ENCODE measurements around the gene TRHDE. TPM values are rescaled to one million over a fixed set of nuclear protein-coding genes. Genes with fewer than 3 reads are reported as not detected.
"Not testable (repeated sequence)": the region's sequence is repeated elsewhere in the genome, so short reads cannot be mapped to it uniquely, and the experiment has no call there.

Gene TRHDE
- total RNA-seq, 1 donor, result under 0.01 TPM

DNA sequence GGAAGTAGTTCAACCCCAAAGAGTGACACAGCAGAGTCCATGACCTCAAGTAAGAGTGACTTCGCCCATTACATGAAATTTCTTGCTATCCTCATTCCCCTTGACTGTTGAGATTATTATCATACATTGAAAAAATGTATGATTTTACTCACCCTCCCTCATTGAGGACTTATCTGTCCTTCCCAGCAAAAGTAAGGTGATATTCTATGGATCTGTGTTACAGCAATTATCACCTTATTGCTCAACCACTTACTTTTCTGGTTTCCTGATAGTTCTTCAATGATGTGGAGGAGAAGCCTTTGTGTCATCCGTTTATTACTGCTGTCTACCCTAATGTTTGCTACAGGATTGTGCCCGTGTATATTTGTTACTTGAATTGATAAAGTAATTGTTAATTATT is 306.2 kb downstream of the TRHDE start:
- no peak for DNase-seq (ENCODE audit: low read depth in 2 of 3, low spot score in 2 of 3)

DNA sequence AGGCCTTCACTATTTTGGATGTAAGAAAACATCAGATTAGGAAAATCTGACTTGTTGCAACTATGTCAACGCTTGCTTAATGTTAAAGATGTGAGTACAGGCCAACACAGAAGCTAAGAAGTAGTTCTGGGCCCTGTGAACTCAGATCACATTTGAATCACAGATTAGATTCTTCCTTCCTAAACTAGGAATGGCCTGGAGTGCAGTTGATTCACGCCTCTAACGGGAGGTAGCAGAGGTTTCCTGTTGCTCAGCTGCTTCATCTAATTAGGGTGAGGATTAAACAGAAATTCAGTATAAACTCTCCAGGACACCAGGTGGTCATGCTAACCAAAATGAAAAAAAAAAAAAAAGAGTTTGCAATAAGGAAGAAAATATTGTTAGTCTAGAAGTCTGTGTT is 314.3 kb downstream of the TRHDE start:
- DNase-seq (ENCODE audit: low read depth in 2 of 3, low spot score in 2 of 3), result peak in 2 of 3 donors; percentile 1 to 37

DNA sequence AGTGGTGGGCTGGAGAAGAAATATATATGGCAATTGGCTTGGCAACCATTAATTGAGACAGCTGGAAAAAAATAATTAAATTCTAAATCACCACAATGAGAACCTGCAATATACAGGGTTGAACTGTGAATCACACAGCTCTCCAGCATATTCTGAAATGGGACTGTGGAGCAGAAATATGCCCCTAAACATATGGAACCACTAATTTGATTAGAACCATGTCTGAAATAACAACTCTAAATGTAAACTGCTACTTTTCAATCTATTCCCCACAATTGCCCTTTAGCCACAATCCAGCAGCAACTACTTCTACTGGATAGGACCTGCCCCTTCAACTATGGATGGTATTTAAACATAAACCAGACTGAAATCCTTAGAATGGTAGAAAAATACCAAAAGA is 330.4 kb downstream of the TRHDE start:
- DNase-seq (ENCODE audit: low read depth in 2 of 3, low spot score in 2 of 3), result no peak

DNA sequence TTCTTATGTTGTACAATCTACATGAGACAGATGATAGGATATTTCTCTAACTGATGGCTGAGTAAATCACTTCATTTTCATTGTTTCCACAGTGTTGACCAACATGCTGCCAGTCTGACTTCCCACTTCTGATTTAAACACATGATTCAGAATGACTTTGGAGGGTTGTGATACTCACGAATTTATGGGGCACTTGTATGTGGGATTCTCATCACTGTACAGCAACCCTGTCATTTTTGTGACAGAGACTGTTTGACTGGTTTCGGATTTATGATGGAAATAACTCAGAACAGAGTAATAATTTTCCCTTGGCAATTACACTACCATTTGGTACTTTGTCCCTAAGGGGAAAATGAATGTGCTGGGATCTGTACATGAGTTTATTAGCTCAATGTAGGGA is 333.8 kb downstream of the TRHDE start:
- DNase-seq (ENCODE audit: low read depth in 2 of 3, low spot score in 2 of 3), result no peak

DNA sequence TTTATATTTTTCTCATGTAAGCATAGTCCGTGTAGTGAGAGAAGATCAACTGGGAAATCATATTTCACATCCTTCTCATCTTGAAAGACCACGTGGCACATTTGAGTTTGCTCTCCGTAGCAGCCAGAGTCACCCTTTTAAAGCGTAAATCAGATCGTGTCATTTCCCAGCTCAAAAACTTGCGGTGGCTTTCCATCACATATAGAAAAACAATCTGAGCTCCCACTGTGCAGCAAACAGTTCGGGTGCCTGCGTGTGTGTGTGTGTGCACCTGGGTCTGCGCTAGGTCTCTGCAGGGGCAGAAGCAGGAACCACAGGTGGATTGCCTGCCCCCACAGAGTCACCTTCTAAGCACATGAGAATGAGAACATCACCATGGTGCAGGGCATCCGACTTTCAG is 338.2 kb downstream of the TRHDE start:
- no peak for DNase-seq (ENCODE audit: low read depth in 2 of 3, low spot score in 2 of 3)

DNA sequence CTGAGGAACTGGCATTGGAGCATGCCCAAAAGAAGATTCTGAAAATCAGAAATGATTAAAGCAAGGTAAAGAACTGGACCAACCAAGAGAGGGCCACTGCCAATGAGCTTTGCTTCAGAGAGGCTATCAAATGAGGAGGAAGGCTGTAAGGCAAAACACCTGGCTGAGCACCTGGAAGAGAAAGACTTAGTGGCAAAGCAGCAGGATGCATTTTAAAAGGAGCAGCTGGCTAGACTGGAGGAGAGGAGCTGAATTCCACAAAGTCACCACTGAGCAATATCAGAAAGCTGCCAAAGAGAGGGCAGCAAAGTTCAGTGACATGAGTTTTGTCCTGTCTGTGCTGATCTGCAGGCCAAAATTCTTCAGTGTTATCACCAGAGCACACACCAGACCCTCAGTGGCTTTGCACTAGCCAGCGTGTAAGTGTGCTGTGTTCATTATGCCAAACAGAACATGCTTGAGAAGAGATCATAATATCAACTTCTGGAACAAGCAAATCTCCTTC is 338.7 kb downstream of the TRHDE start:
- no peak for DNase-seq (ENCODE audit: low read depth in 2 of 3, low spot score in 2 of 3)

DNA sequence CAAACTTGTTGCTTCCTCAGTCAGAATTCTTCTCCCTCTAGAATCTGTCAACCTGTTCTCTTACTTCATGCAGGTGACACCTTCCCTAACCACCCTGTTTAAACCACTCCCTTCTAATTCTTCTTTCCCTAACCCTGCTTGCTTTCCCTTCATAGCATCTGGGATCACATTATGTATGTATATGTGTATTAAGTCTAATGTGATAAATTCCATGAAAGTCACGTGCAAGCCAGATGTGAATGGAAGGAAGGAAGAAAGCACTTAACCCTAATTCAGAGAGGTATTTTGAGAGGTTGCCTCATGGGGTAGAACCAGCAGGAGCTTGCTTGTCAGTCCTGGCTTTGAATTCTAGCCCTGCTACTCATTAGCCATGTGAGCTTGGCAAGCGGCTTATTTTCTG is 340.0 kb downstream of the TRHDE start:
- DNase-seq (ENCODE audit: low read depth in 2 of 3, low spot score in 2 of 3), result no peak

DNA sequence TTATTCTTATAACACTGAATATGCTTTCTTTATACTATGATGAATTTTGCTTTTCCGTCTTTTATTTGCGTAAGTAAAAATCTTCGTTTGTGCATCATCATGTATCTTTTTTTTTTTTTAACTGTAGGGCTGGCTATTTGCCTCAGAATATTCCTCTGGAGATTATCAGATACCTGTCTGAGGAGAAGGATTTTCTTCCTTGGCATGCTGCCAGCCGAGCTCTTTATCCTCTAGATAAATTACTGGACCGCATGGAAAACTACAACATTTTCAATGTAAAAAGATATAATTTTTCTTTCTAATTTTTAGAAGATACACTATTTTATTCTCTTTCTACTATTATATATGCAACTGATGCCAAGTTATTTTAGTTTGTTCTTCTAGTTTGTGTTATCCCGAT is 346.6 kb downstream of the TRHDE start:
- no peak for DNase-seq (ENCODE audit: low read depth in 2 of 3, low spot score in 2 of 3)

DNA sequence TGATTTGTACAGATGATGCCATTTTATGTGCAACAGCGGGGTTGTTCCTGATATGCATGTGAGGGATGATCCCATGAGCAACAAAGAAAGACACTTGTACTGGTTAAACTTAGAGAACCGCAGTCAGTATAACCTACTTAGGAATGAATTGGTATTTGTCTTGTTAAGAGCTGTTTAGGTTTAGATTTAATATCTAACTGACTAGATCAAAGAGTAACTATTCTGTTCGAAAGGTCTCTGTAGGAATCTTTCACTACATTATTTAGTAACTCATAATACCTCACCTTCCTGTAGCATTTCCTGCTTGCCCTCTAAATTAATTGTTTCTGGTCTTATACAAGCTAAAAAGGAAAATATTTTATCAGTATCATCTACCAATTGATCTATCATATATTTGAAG is 350.4 kb downstream of the TRHDE start:
- DNase-seq (ENCODE audit: low read depth in 2 of 3, low spot score in 2 of 3), result no peak

DNA sequence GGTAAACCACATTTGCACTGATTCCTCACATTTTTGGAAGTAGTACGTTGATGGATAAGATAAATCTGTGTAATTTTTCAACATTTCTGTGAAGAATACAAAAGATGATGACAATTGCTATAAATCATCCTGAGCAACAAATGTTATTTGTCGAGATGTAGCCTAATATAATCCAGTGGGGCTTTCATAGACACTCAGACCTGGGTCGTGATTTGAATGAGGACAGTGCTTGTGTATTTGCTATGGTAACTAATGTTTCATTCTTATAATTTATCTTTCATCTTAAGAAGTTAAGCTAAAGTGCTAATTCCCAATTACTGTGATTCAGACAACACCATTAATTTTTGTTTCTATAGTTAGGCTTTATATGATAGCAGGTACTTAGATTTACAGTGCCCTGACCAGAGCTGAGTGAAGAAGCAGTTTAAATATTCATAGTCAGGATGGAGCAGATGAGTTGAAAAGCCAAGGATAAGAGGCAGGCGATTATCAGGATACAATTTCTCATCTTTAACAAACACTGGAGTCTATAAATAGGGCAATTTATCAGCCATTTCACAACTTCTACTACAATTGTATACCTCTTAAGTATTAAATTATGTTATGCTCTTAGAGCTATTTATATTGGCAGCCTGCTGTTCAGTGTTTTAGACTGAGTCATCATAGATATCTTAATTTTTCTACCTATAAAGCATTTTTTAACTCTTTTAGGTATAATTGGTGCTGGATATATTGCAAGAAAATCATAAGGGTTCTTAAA is 359.9 kb downstream of the TRHDE start:
- DNase-seq (ENCODE audit: low read depth in 2 of 3, low spot score in 2 of 3), result no peak

DNA sequence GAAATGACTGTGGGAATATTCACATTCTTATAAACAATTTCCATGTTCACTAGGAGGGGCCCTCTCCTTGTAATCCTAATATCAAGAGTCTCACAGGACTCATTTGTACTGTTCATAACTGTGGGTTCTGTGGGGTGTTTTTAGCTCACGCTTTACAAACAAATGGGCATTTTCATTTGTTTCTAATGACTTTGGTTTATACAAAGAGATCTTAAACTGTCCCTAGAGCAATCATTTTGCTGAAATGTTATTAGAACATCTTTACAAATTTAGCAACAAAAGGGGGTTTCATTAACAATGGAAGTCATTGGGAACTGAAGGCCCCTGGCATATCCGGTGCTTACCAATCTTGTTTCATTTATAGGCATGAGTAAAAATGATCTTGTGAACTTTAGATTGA is 370.5 kb downstream of the TRHDE start:
- DNase-seq (ENCODE audit: low read depth in 2 of 3, low spot score in 2 of 3), result no peak

DNA sequence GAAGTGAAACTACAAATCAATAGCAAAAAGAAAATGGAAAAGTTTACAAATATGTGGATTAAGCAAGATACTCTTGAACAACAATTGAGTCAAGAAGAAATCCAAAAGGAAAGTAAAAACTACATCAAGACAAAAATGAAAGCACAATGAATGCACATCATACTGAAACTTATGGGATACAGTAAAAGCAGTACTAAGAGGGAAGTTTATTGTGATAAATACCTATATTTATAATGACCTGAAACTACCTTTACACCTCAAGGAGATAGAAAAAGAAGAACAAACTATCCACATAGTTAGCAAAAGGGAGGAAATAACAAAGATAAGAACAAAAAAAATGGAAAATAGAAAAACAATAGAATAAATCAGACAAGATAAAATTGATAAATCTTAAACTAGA is 375.0 kb downstream of the TRHDE start:
- DNase-seq (ENCODE audit: low read depth in 2 of 3, low spot score in 2 of 3), result no peak

DNA sequence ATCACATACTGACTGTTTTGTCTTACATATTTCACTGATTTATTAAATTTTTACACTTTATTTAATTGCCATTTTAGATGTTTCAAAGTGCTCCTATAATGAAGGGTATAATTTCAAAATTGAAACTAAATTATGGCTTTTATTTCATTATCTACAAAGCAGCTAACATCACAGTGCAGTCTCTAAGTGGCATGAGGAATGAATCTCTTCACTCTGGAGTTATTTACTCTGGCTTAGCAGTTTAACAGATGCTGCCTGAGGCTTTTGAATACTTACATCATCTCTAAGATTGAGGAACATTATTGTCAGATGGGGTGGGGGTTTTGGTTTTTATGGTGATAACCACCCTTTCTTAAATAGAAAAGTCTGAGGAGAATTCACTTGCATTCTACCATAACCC is 386.4 kb downstream of the TRHDE start:
- no peak for DNase-seq (ENCODE audit: low read depth in 2 of 3, low spot score in 2 of 3)

DNA sequence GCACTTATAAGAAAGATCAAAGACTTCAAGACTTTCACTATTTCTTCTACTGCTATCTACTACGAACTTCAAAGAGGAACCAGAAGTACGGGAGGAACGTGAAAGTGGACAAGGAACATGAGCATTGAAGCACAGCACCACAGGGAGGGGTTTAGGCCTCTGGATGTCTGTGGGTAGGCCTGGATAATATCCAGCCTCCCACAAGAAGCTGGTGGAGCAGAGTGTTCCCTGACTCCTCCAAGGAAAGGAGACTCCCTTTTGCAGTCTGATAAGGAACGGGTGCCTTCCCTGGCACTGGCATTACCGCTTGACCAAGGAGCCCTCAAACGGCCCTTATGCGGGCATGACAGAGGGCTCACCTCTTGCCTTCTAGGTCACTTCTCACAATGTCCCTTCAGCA is 388.0 kb downstream of the TRHDE start:
- not testable (repeated sequence) for DNase-seq (ENCODE audit: low read depth in 2 of 3, low spot score in 2 of 3)

DNA sequence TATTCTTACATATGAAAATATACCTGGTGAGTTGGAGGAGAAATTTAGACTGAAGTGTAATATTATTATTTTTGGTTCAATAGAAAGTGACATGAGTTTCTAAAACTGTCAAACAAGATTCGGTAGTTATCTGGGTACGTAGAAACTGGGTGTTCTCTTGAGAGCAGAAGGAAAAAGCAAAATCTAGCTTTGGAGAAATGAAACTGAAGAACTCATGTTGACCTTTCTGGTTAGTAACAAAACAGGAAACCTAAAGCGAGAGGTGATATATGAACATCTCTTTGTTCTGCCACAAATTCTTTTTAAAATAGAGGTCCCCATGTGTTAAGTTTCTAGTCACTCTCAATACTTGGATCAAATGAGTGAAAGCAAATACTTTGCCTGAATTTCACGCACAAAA is 401.7 kb downstream of the TRHDE start:
- no peak for DNase-seq (ENCODE audit: low read depth in 2 of 3, low spot score in 2 of 3)

DNA sequence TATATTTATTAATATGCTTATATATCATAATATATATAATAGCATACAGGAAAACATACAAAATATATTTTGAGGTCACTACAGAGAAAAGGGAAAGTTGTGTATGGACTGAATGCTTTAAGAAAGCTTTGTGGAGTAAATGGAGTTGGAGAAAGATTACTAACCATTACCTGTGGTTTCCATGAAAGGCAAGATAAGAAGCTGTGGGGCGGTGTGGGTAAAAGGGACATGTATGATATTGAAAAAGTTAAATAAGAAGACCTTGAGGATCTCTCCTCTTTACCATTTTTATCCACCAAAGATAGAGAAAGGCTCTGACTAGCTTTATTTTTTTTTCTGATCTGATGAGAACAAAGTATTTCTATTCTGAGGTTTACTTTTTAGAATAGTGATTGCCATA is 404.4 kb downstream of the TRHDE start:
- peak in 1 of 3 donors; percentile 1 for DNase-seq (ENCODE audit: low read depth in 2 of 3, low spot score in 2 of 3)

DNA sequence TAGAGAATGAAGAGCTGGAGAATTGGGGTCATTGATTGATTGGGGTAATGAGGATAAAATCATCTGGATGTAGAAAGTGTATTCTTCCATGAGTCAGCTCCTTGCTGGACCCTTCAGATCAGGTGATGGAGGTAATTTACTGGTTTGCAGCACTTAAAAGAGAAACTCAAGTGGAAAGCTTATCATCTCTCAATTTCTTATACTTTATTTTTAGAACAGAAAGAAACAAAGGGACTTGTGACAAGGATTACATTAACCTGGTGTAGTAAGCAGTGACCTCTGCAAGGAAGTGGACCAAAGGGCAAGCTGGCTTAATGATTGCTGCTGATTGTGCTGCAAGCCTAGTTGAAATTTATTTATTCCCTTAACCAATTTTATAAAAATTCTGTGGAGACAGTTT is 405.0 kb downstream of the TRHDE start:
- peak in 1 of 3 donors; percentile 2 for DNase-seq (ENCODE audit: low read depth in 2 of 3, low spot score in 2 of 3)

DNA sequence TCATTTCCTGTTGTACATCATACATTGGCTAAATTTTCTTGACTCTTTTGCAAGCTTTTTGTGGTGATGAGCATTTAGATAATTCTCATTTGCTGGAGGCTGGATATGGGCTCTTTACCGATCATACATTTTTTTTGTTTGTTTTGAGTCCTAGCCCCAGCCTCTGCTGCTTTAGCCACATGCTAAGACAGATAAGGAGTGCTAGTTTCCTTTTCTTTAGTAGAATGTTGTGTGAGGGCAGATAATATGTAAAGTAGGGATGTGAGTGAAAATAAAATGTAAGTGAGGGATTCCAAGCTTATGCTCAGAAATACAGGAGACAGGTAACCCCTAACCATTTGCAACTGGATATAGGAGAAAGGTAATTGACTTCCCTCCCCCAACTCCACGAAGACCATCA is 405.7 kb downstream of the TRHDE start:
- DNase-seq (ENCODE audit: low read depth in 2 of 3, low spot score in 2 of 3), result peak in 2 of 3 donors; percentile 40 to 76

DNA sequence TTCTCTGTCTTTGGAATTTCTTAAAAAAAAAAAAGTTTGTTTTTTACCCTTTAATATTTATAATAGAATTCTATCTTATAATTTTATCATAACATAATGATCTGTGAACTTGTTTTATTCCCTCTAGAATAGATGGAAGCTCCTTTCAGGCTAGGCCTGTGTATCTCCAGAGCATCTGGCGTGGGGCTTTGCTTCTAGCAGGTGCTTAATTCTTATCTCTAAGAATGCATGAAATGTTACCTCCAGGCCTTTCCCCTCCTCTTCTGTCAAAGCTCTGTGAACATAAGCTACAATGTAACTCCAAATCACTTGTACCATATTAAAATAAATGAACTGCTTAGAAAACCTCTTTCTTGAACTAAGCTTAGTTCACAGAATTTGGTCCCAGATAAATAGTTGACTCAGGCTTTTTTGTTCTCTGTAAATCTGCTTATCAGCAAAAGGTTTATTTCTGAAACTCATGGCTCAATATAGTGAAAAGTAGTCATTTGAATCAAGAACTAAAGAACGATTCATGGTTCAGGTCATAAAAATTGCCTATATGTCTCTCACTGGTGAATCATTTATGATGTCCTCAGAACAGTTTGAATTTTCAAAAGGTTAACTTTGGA is 407.1 kb downstream of the TRHDE start:
- DNase-seq (ENCODE audit: low read depth in 2 of 3, low spot score in 2 of 3), result peak in 1 of 3 donors; percentile 8

DNA sequence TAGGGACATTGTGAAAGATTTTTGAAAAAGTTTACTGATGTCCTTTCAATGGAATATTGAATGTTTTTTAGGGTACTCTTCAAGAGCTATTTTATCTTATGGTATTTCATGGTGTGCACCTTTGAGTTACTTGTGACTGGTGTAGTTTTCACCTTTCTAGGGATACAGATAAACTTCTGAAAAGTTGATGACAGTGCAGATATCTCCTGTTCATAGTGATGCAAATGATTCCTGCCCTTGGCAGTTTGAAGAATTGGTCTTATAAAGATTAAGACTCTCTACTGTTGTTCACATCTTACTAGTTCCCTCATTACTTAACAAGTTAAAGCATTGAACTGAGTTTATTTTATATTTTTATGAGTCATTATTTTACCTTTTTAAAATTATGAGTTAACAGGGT is 408.9 kb downstream of the TRHDE start:
- DNase-seq (ENCODE audit: low read depth in 2 of 3, low spot score in 2 of 3), result no peak

DNA sequence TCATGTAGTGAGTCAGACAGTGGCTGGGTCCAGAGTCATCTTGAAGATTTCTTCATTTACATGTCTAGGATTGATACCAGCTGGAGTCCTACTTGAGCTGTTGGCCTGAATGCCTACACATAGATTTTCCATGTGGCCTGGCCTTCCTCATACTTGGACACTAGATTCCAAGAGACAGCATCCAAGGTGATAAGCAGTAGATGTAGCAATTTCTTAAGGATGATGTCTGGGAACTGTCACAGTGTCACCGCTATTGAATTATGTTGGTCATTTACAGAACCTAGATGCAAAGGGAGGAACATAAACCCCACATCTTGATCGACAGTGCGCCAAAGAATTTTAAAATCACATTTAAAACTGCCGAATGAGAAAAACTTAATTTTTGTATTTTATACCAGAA is 412.3 kb downstream of the TRHDE start:
- DNase-seq (ENCODE audit: low read depth in 2 of 3, low spot score in 2 of 3), result no peak

DNA sequence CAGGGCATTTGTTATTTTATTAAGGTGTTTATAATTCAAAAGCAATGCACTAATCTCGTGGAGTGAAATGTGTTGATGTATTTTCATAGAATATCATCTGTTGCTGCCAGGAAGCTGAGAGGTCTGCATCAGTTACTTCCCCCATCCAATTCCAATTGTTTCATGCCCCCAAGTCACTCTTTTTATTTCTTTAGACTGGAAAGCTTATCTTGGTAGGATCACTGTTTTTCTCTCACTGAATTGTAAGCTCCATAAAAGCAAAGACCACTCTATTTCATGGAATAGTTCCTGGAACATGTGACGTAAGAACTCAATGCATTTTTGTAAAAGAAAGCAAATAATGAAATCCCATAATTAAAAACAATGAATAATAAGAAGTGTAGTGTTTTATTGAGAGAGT is 420.2 kb downstream of the TRHDE start:
- DNase-seq (ENCODE audit: low read depth in 2 of 3, low spot score in 2 of 3), result no peak
